K562 (cell line): Measurements from ENCODE around the gene CCSER1. TPM values are rescaled to one million over a fixed set of nuclear protein-coding genes. Genes with fewer than 3 reads are reported as not detected.

Experiments used
- ATAC-seq: fragments of 200-7000 bp; cut with Tn5 transposase; 3 replicates; pipeline ENCODE4 v1.9.1; 2020; ENCODE audit warnings: moderate library complexity
- BruUV-seq: library from RNA; stranded (reverse); fragments of 400-500 nt; replicated peaks from 2 replicates; lab custom pipeline; 2021; lab: Mats Ljungman, UMichigan
- CTCF ChIA-PET: fragments of 300-600 bp; formaldehyde crosslinking; extraction: SDS; loops from one replicate; lab custom pipeline; 2021; ENCODE audit warnings: low intra/inter-chr PET ratio; lab: Yijun Ruan, JAX
- POLR2A ChIA-PET: fragments of 300-600, 350-650 bp; sonication (Branson Sonifier 250); formaldehyde crosslinking; extraction: SDS; loops from one replicate; lab custom pipeline; 2021; ENCODE audit warnings: antibody characterized with exemption, inconsistent platforms; lab: Yijun Ruan, JAX
- DNase-seq, 4 experiments: peaks; one replicate each; pipeline versions ENCODE4 v3.0.0 to v3.0.0-alpha.2; 2011 to 2018; ENCODE audit warnings: low spot score in 3 of 4, mixed read lengths in 3 of 4; ENCODE audit errors: extremely low read depth in 1 of 4
- FAIRE-seq: peaks from 2 replicates; lab custom pipeline; 2011; peaks lifted over from hg19 to GRCh38; lab: Jason Lieb, UNC
- H2AFZ ChIP-seq: 2 replicates; pipeline ENCODE4 v1.6.0; 2011; ENCODE audit warnings: low read depth, low read length, control low read depth, inconsistent platforms
- H3K27ac ChIP-seq: fragments of 200-600 bp; 3 replicates; pipeline ENCODE4 v1.8.0; 2011; ENCODE audit warnings: low read depth, mild to moderate bottlenecking, control low read depth, inconsistent platforms, low read length, moderate library complexity, mixed read lengths; ENCODE audit errors: extremely low read depth
- H3K27me3 ChIP-seq, 2 experiments: fragments of 300-600 bp in 1 of 2; 2 replicates in 1 of 2; 3 replicates in 1 of 2; pipeline versions ENCODE4 v1.6.0 to v1.8.0; 2011; ENCODE audit warnings: inconsistent platforms in 2 of 2, low read length in 2 of 2, mild to moderate bottlenecking in 1 of 2, mixed read lengths in 1 of 2, moderate library complexity in 1 of 2; ENCODE audit not compliant: control insufficient read depth in 2 of 2, insufficient read depth in 2 of 2
- H3K36me3 ChIP-seq: fragments of 300-600 bp; 3 replicates; pipeline ENCODE4 v1.8.0; 2011; ENCODE audit warnings: mild to moderate bottlenecking, low read length, inconsistent platforms; ENCODE audit not compliant: control insufficient read depth, insufficient read depth
- H3K4me1 ChIP-seq, 2 experiments: fragments of 200-600 bp in 1 of 2; replicated peaks in 1 of 2; 2 replicates in 1 of 2; 3 replicates in 1 of 2; pipeline versions ENCODE4 v1.5.1 to v1.8.0; 2011; ENCODE audit warnings: inconsistent platforms in 2 of 2, low read length in 2 of 2, mild to moderate bottlenecking in 1 of 2, mixed read lengths in 1 of 2, moderate library complexity in 1 of 2; ENCODE audit not compliant: control insufficient read depth in 2 of 2, insufficient read depth in 2 of 2
- H3K4me2 ChIP-seq: 2 replicates; pipeline ENCODE4 v1.6.1; 2011; ENCODE audit warnings: low read length, control low read depth, inconsistent platforms, mixed read lengths; ENCODE audit not compliant: insufficient read depth
- H3K4me3 ChIP-seq: fragments of 200-600 bp; sonication (generic), shearing (Covaris generic); 2 replicates; pipeline ENCODE4 v1.5.1; 2016; ENCODE audit warnings: control low read depth, inconsistent platforms
- H3K79me2 ChIP-seq: fragments of 200-600 bp; 3 replicates; pipeline ENCODE4 v1.8.0; 2011; ENCODE audit warnings: low read length, inconsistent platforms; ENCODE audit not compliant: control insufficient read depth, insufficient read depth
- H3K9ac ChIP-seq, 2 experiments: 2 replicates each; pipeline versions ENCODE4 v1.6.0 to v1.6.1; 2011; ENCODE audit warnings: low read depth in 2 of 2, low read length in 2 of 2, control low read depth in 1 of 2, inconsistent platforms in 1 of 2, mild to moderate bottlenecking in 1 of 2, mixed read lengths in 1 of 2; ENCODE audit not compliant: insufficient read depth in 1 of 2
- H3K9me1 ChIP-seq: one replicate; pipeline ENCODE4 v1.6.0; 2011; ENCODE audit warnings: inconsistent platforms, mild to moderate bottlenecking, low read length, moderate library complexity; ENCODE audit not compliant: control insufficient read depth, insufficient read depth
- H3K9me3 ChIP-seq: replicated peaks from 2 replicates; pipeline ENCODE4 v1.5.1; 2011; ENCODE audit warnings: low read depth, low read length, inconsistent platforms; ENCODE audit not compliant: control insufficient read depth, insufficient read depth
- H4K20me1 ChIP-seq: replicated peaks from 2 replicates; pipeline ENCODE4 v1.6.1; 2011; ENCODE audit warnings: low read length, inconsistent platforms, mixed read lengths; ENCODE audit not compliant: control insufficient read depth, insufficient read depth
- ADNP ChIP-seq: fragments of 200-800 bp; sonication (Bioruptor generic); IDR thresholded peaks from 2 replicates; pipeline ENCODE4 v1.6.1; 2016; ENCODE audit warnings: missing genetic modification characterization, missing compliant biosample characterization
- ARID1B ChIP-seq: fragments of 450-650 bp; IDR thresholded peaks from 2 replicates; pipeline ENCODE4 v1.6.1; 2016; ENCODE audit warnings: antibody characterized with exemption, mild to moderate bottlenecking, inconsistent platforms
- BMI1 ChIP-seq: fragments of 150-350 bp; IDR thresholded peaks from 2 replicates; pipeline ENCODE4 v1.6.1; 2014; ENCODE audit warnings: low read length
- CREB1 ChIP-seq, 2 experiments: sonication (generic) in 1 of 2; formaldehyde crosslinking in 1 of 2; IDR thresholded peaks; 2 replicates each; pipeline versions ENCODE4 v1.6.1 to v1.8.0; 2012 to 2022; ENCODE audit warnings: inconsistent platforms in 1 of 2, mild to moderate bottlenecking in 1 of 2, missing genetic modification reagents in 1 of 2, moderate library complexity in 1 of 2
- EP400 ChIP-seq: fragments of 450-650 bp; IDR thresholded peaks from 2 replicates; pipeline ENCODE4 v1.6.1; 2017; ENCODE audit warnings: antibody characterized with exemption, mild to moderate bottlenecking, moderate library complexity
- KDM5B ChIP-seq: fragments of 200-600 bp; sonication (generic); IDR thresholded peaks from 2 replicates; pipeline ENCODE4 v1.6.1; 2012; ENCODE audit warnings: low read depth, mild to moderate bottlenecking, moderate library complexity, low read length, control low read depth, inconsistent platforms; ENCODE audit not compliant: insufficient replicate concordance
- MITF ChIP-seq: IDR thresholded peaks from 2 replicates; pipeline ENCODE4 v1.6.1; 2014; ENCODE audit warnings: antibody characterized with exemption
- NFATC3 ChIP-seq: fragments of 450-650 bp; IDR thresholded peaks from 2 replicates; pipeline ENCODE4 v1.6.1; 2017; ENCODE audit warnings: mild to moderate bottlenecking
- NR0B1 ChIP-seq: fragments of 450-650 bp; IDR thresholded peaks from one replicate; pipeline ENCODE4 v1.6.1; 2018; ENCODE audit warnings: mild to moderate bottlenecking, moderate library complexity; ENCODE audit not compliant: partially characterized antibody
- ZEB2 ChIP-seq: fragments of 450-650 bp; IDR thresholded peaks from 2 replicates; pipeline ENCODE4 v1.6.1; 2016
- ZNF586 ChIP-seq: fragments of 450-650 bp; formaldehyde crosslinking; conservative IDR thresholded peaks from 2 replicates; pipeline ENCODE4 v1.4.0; 2020; ENCODE audit warnings: mild to moderate bottlenecking, moderate library complexity
- WGBS: fragments of 100-300 bp; shearing (Covaris generic); methylation state at CpG from one replicate; pipeline ENCODE4 v1.1.6; 2016; ENCODE audit warnings: low coverage, mixed read lengths; ENCODE audit not compliant: insufficient coverage; ENCODE audit errors: missing lambda C conversion rate; 5-methylcytosine and 5-hydroxymethylcytosine counted together
- in situ Hi-C: fragments of 300-500 bp; cut with MboI; formaldehyde crosslinking; loops from 4 replicates; pipeline ENCODE4 v1.15.0; 2018; ENCODE audit warnings: inconsistent platforms, mixed read lengths
- intact Hi-C: fragments of 100-400 bp; cut with micrococcal nuclease; formaldehyde crosslinking; loops from 2 replicates; pipeline ENCODE4 v1.14.2; 2022
- polyA plus RNA-seq, 8 experiments: library from polyadenylated mRNA; depleted of rRNA in 4 of 8; stranded (reverse) in 5 of 8; unstranded in 3 of 8; fragments of >200 nt; fragmentation: Nextera tagmentation in 2 of 8; fragmentation: Illumina TruSeq in 1 of 8; extraction: Ambion mirVana in 2 of 8; extraction: Trizol in 1 of 8; gene quantifications; 2 replicates each; pipeline versions ENCODE4 v1.2.1 to v1.2.3, GENCODE V29; 2011 to 2014; ENCODE audit warnings: inconsistent platforms in 1 of 8, missing spikeins in 1 of 8
- total RNA-seq, 7 experiments: library from RNA; depleted of rRNA in 6 of 7; stranded (reverse); fragments of >200 nt in 6 of 7; fragmentation: Illumina TruSeq in 2 of 7; extraction: Trizol in 2 of 7; gene quantifications; 2 replicates each; pipeline versions ENCODE4 v1.2.1 to v1.2.3, GENCODE V29; 2011 to 2021; ENCODE audit warnings: low replicate concordance in 1 of 7
- TF ChIP-seq, protein P1 (sequence below), 3 experiments: IDR thresholded peaks in 2 of 3; conservative IDR thresholded peaks in 1 of 3; 2 replicates each; pipeline ENCODE4 v1.5.1; 2011 to 2012; ENCODE audit warnings: low read length in 3 of 3, mild to moderate bottlenecking in 3 of 3, control low read depth in 2 of 3, improper control_type of control experiment in 1 of 3, inconsistent platforms in 1 of 3, low read depth in 1 of 3, mixed read lengths in 1 of 3, moderate library complexity in 1 of 3; ENCODE audit not compliant: insufficient read depth in 2 of 3

CCSER1 gene
- total and polyA plus RNA-seq, 9 of the 15 experiments (the other 6 are each of a cell fraction or from before 2014, with no cell fraction given), result not detected

DNA sequence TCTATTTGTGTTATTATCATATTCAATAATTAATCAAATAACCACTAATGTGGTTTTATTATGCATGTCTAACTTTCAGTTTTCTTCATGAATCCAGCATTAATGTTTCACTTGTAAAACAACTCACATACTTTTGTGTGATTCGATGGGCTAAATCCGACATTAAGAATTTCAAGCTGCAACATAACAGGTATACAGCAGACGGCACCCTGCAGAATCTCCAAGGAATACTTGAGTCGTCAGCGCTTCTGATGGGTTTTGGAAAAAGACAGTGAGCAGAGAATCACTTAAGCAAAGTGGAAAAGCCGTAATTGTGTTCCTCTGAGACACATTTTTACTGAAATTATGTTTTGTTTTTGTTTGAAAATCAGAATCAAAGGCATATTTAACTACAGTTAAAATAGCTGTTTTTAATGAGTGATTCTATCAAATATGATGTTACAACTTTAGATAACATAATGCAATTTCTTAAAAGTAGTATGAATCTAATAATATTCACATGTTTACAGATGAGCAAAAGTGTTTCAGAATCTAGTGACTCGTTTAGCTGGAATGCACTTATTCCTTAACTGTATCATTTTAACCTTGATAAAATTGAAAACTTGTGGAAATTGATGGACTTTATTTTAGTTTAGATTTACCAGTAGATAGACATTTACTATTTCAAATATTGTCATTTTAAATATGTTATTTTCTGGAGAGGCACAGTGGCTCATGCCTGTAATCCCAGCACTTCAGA, 514.8 kb downstream of the CCSER1 start:
- no TSS peak for BruUV-seq
- no peaks in the 10 kb centered on the region for H3K36me3 ChIP-seq
- H3K4me3 ChIP-seq, result no peak overlapping the region
- H2AFZ ChIP-seq, result no peak overlapping the region
- intact Hi-C loops (no loop called here), in situ Hi-C loops (no loop called here)
- WGBS, result 2% methylated on average over 7 of the region's 7 CpGs
- H3K9me1 ChIP-seq, result no peaks in the 10 kb centered on the region
- H3K4me2 ChIP-seq, result no peak overlapping the region
- FAIRE-seq, result no peak
- H3K4me1 ChIP-seq, result no peaks in the 10 kb centered on the region
- no peaks in the 10 kb centered on the region for H4K20me1 ChIP-seq
- TF ChIP-seq NFATC3 (no peak), ZNF586 (CRISPR knock-in tag) (no peak), BMI1 (no peak), ADNP (no peak), ARID1B (no peak), CREB1 (IDR thresholded peaks at IDR 0.05) (no peak), CREB1 (CRISPR knock-in tag; IDR thresholded peaks at IDR 0.05) (no peak), NR0B1 (no peak), MITF (no peak), EP400 (no peak), KDM5B (no peak), ZEB2 (no peak)
- TF ChIP-seq, protein P1, sequence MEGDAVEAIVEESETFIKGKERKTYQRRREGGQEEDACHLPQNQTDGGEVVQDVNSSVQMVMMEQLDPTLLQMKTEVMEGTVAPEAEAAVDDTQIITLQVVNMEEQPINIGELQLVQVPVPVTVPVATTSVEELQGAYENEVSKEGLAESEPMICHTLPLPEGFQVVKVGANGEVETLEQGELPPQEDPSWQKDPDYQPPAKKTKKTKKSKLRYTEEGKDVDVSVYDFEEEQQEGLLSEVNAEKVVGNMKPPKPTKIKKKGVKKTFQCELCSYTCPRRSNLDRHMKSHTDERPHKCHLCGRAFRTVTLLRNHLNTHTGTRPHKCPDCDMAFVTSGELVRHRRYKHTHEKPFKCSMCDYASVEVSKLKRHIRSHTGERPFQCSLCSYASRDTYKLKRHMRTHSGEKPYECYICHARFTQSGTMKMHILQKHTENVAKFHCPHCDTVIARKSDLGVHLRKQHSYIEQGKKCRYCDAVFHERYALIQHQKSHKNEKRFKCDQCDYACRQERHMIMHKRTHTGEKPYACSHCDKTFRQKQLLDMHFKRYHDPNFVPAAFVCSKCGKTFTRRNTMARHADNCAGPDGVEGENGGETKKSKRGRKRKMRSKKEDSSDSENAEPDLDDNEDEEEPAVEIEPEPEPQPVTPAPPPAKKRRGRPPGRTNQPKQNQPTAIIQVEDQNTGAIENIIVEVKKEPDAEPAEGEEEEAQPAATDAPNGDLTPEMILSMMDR (IDR thresholded peaks at IDR 0.05 in 2 of 3, conservative IDR thresholded peaks at IDR 0.05 in 1 of 3; ENCODE audit: insufficient read depth in 2 of 3, low read depth in 1 of 3, low read length in 3 of 3), result no peak
- H3K79me2 ChIP-seq, result no peaks in the 10 kb centered on the region
- ChIA-PET CTCF (no interaction called here), POLR2A (no interaction called here)
- no peak overlapping the region for H3K27ac ChIP-seq
- ATAC-seq, result no peak
- no peaks in the 10 kb centered on the region for H3K27me3 ChIP-seq
- DNase-seq, result no peak
- H3K9me3 ChIP-seq, result no peaks in the 10 kb centered on the region
- no peak overlapping the region for H3K9ac ChIP-seq
